ENCODE measurements around the gene TREH.
"Not testable (repeated sequence)": the region's sequence is repeated elsewhere in the genome, so short reads cannot be mapped to it uniquely, and the experiment has no call there.

- not testable (repeated sequence) for TF ChIP-seq EZH2 (IDR thresholded peaks at IDR 0.05); POLR2AphosphoS5 (IDR thresholded peaks at IDR 0.05; ENCODE audit: borderline replicate concordance, low read depth, low read length); FOXP2 (optimal IDR thresholded peaks at IDR 0.05; ENCODE audit: control extremely low read depth, extremely low read length, insufficient read depth)
Observed at GRCh38 chr11:118688339-118688738, 8.9 kb upstream of the TREH start.

All from SK-N-MC (cell line).